Naive thymus-derived CD8-positive, alpha-beta T cell (primary cell): ENCODE data around the gene DICER1. TPM values are rescaled to one million over a fixed set of nuclear protein-coding genes. Genes with fewer than 3 reads are reported as not detected.

Experiments
- ATAC-seq, 2 donors: fragments of 150-1000 bp; cut with Tn5 transposase in 1 of 2; sonication (Bioruptor Pico), chemical (Tn5 transposase) in 1 of 2; 1 replicate in 1 of 2; 2 replicates in 1 of 2; pipeline ENCODE4 v1.10.0; 2021; ENCODE audit warnings: mild to moderate bottlenecking in 2 of 2, moderate library complexity in 2 of 2
- POLR2A ChIA-PET: fragments of 350-600 bp; sonication (Branson Sonifier 250); formaldehyde crosslinking; loops from one replicate; lab custom pipeline; 2021; ENCODE audit warnings: antibody characterized with exemption; lab: Charles Lee
- DNase-seq, 10 donors: peaks; one replicate each; pipeline versions ENCODE4 v3.0.0 to v3.0.0-alpha.2; 2020 to 2022
- H3K27ac Mint-ChIP-seq, 10 donors: one replicate each; pipeline ENCODE4 v1.8.0; 2020 to 2022; ENCODE audit warnings: mild to moderate bottlenecking in 10 of 10, mixed read lengths in 10 of 10, moderate library complexity in 4 of 10, inconsistent platforms in 1 of 10
- H3K27me3 Mint-ChIP-seq, 5 donors: one replicate each; pipeline ENCODE4 v1.8.0; 2021 to 2022; ENCODE audit warnings: mixed read lengths in 5 of 5
- H3K36me3 Mint-ChIP-seq, 3 donors: one replicate each; pipeline ENCODE4 v1.8.0; 2020 to 2022; ENCODE audit warnings: mixed read lengths in 3 of 3, mild to moderate bottlenecking in 2 of 3, inconsistent platforms in 1 of 3
- H3K4me1 Mint-ChIP-seq, 4 donors: one replicate each; pipeline ENCODE4 v1.8.0; 2021 to 2022; ENCODE audit warnings: mixed read lengths in 4 of 4
- H3K4me3 Mint-ChIP-seq, 10 donors: one replicate each; pipeline ENCODE4 v1.8.0; 2020 to 2022; ENCODE audit warnings: mild to moderate bottlenecking in 10 of 10, mixed read lengths in 10 of 10, moderate library complexity in 6 of 10, inconsistent platforms in 1 of 10
- H3K9me3 Mint-ChIP-seq, 9 donors: one replicate each; pipeline ENCODE4 v1.8.0; 2020 to 2022; ENCODE audit warnings: mixed read lengths in 9 of 9, mild to moderate bottlenecking in 3 of 9, inconsistent platforms in 1 of 9, moderate library complexity in 1 of 9
- polyA plus RNA-seq, 3 donors: library from polyadenylated mRNA; unstranded; fragments of 300-500 nt; fragmentation: Illumina TruSeq; gene quantifications; one replicate each; pipeline ENCODE4 v1.2.3, GENCODE V29; 2021
- total RNA-seq, 8 experiments: library from RNA in 2 of 8; stranded (reverse) in 2 of 8; gene quantifications; one replicate each; pipeline ENCODE4 v1.2.3 and lab custom pipeline; 2021 to 2026

DICER1 gene
- total and polyA plus RNA-seq, 5 experiments from 2014 or later, result 9.4 to 68.2 (median 10.1) TPM

DNA sequence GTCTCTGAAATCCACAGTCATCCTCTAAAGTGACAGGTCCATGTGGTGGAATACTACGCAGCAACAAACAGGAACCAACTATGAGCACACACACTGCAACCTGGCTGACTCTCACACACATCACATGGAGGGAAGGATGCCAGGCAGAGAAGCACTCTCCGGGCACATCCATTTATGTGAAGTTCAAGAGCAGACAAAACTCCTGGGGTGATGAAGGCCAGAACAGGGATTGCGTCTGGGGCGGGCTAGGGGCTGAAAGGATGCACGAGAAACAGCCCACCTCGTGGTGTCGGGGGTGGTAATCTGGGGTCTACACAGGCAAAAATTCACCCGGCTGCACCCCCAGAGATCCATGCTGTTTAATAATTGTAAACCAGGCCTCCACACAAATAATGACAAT lies 100.2 kb downstream of the DICER1 start:
- Mint-ChIP-seq H3K9me3 (no peaks in the 10 kb centered on the region), H3K27me3 (no peaks in the 10 kb centered on the region), H3K27ac (peak overlapping the region in 1 of 10 donors; percentile 17), H3K4me1 (peaks cover 0 to 10% (median 1%) of the 10 kb centered on the region in 4 donors), H3K36me3 (no peaks in the 10 kb centered on the region), H3K4me3 (no peak overlapping the region)
- ATAC-seq (no peak), DNase-seq (no peak)
- POLR2A ChIA-PET, result no interaction called here

DNA sequence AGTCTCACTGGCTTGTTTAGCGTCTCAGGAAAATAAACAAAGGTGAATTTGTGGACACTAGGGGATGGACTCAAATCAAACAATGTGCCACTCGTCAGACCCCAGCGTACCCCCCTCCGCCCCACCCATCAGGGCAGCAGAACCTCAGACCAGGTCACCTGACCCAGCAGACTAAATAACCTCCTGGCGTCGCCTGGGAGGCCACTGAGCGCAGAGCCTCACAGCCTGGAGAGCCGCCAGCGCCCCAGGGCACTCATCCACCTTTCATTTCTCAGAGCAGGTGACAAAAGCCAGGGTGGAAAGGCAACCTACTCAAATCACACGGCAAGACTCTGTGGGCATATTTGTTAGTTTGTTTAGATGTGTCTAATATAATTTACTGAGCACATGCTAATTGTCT lies 100.9 kb downstream of the DICER1 start:
- Mint-ChIP-seq H3K27ac (peak overlapping the region in 1 of 10 donors; percentile 17), H3K4me1 (peaks cover 0 to 10% (median 1%) of the 10 kb centered on the region in 4 donors), H3K4me3 (no peak overlapping the region), H3K36me3 (no peaks in the 10 kb centered on the region), H3K27me3 (no peaks in the 10 kb centered on the region), H3K9me3 (no peaks in the 10 kb centered on the region)
- ATAC-seq, result no peak
- POLR2A ChIA-PET, result no interaction called here
- DNase-seq, result no peak

DNA sequence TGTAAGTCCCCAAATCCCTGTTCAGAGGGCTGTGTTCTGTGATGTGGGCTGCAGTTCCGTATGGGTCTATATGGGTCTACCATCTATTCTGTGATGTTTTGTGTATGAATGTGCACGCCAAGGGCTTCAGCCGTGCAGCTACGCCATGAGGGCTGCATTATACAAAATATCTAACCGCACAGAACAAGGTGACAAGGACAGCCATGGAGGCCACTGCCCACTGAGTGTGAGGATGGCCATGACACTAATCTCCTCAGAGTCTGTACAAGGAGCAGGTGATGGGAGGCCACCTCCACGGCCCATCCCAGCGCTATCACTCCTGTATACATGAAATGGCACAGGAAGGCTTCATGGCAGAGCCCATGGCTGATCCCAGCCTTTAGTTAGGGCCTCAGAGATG lies 102.0 kb downstream of the DICER1 start:
- Mint-ChIP-seq H3K9me3 (no peaks in the 10 kb centered on the region), H3K36me3 (no peaks in the 10 kb centered on the region), H3K4me1 (peaks cover 0 to 10% (median 1%) of the 10 kb centered on the region in 4 donors), H3K4me3 (no peak overlapping the region), H3K27me3 (no peaks in the 10 kb centered on the region), H3K27ac (no peak overlapping the region)
- DNase-seq (no peak), ATAC-seq (no peak)
- POLR2A ChIA-PET, result no interaction called here

DNA sequence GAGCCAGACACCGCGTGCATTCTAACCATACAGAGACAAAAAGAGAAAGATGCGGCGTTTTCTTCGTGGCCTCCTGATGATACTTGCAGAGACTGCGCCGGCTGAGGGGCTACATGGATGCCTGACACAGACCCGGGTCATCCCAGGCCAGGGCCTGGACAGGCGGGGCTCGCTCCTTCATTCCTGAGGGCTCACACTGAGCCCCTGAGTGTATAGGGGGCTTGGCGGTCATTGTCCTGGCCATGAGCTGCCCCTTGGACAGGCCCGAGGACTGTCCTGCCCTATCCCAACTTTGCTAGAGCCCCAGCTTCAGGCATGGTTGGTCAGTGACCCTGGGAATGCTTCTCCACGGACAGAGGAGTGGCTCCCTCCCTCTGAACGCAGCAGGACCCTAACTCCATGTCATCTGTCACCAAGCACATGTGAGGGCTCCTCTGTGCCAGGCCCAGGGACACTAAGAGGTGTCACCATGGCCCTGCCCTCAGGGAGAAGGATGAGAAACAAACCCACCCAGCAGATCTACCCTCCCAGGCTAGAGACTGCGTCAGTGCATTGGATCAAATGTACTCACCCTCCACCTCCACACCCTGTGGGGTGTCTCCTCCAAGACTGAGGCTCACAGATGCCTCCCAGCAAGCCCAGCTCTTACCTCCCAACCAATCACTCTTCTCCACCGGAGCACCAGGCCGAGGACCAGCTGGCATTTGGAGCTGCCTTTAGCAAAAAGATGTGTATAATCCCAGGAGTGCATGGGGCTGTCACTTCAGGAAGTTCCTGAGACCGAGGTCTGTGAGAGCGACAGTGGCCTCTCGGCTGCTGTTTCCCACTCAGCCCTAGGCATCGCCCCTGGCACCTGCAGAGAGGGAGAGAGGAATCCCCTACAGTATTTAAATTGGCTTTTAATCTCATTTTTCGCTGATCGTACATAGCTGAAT lies 102.7 kb downstream of the DICER1 start:
- H3K36me3 Mint-ChIP-seq, result no peaks in the 10 kb centered on the region
- no peak for DNase-seq

DNA sequence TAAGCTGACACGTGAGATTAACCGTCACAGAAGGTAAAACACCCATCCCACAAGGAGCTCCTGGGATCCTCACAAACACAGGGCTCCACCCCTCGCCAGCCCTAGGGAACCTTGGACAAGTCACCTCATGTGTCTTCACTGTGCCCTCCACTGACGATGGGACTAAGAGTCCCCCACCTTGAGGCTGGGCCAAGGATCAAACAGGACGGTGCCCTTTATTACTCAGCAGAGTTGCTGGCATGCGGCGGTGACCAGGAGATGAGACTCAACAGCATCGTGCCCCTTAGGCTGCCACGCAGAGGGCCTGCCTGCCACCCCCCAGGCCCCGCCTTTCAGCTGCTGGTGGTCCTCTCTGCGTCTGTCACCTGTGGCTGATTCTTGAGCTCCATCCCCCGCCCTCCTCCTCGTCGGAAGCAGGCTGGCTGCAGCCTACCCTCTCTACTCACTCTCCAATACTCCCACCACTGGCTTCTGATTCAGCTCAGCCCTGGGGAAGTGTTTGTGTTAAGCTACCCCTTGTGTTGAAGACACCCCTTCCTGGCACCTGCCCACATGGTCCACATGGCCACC lies 105.2 kb downstream of the DICER1 start:
- no peak for ATAC-seq
- Mint-ChIP-seq H3K36me3 (no peaks in the 10 kb centered on the region), H3K27me3 (peaks cover 0 to 18% (median 11%) of the 10 kb centered on the region in 5 donors), H3K27ac (no peak overlapping the region), H3K4me3 (no peak overlapping the region), H3K4me1 (peaks cover 0 to 2% (median 0%) of the 10 kb centered on the region in 4 donors), H3K9me3 (no peaks in the 10 kb centered on the region)
- DNase-seq, result no peak
- POLR2A ChIA-PET, result interaction anchor here (0.7 kb wide), 1 partner anchor 53 kb away, joined by 3 read pairs; no protein-coding TSS in a partner anchor

More for the DNA sequence above, 102.7 kb downstream of the DICER1 start:
- POLR2A ChIA-PET, result no interaction called here
- H3K27ac Mint-ChIP-seq, result no peak overlapping the region
- no peak overlapping the region for H3K4me3 Mint-ChIP-seq
- H3K4me1 Mint-ChIP-seq, result peaks cover 0 to 10% (median 1%) of the 10 kb centered on the region in 4 donors
- no peaks in the 10 kb centered on the region for H3K9me3 Mint-ChIP-seq
- no peak for ATAC-seq
- peaks cover 0 to 5% (median 1%) of the 10 kb centered on the region in 5 donors for H3K27me3 Mint-ChIP-seq

DNA sequence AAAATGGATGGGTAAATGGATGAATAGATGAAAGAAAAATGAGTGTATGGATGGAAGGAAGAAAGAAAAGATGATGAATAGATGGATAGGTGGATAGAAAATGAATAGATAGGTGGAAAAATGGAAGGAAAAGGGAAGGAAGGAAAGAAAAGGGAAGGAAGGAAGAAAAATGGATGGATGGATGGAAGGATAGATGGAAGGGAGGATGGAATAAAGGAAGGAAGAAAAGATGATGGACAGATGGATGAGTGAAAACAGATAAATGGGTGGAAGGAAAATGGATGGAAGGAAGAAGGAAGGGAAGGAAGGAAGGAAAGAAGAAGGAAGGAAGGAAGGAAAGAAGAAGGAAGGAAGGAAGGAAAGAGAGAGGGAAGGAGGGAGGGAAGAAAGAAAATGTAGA lies 107.4 kb downstream of the DICER1 start:
- no peak overlapping the region for H3K27ac Mint-ChIP-seq

DNA sequence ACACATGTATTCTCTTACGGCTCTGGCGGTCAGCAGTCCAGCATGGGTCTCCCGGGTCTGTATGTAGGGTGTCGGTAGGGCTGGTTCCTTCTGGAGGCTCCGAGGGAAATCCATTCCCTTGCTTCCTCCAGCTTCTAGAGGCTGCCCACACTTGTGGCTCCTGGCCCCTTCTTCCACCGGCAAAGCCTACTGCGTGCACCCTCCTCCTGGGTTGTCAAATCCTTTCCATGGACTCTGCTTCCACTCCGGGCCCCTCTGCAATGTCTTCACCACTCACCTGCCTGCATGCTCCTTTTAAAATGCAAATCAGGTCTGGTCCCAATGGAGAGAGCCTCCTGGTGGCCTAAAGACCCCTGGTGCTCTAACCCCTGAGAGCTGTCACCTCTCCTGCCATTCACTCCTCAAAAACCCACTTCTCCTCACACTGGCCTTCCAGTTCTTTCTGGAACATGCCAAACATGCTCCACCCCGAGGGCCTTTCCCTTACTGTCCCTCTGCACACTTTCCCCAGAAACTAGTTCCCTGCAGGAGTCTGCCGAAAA lies 108.5 kb downstream of the DICER1 start:
- H3K27me3 Mint-ChIP-seq, result peaks cover 1 to 28% (median 17%) of the 10 kb centered on the region in 5 donors
- H3K4me3 Mint-ChIP-seq, result no peak overlapping the region
- ATAC-seq (no peak), DNase-seq (no peak)
- POLR2A ChIA-PET, result no interaction called here
- H3K9me3 Mint-ChIP-seq, result no peaks in the 10 kb centered on the region
- peaks cover 0 to 2% (median 0%) of the 10 kb centered on the region in 4 donors for H3K4me1 Mint-ChIP-seq
- no peak overlapping the region for H3K27ac Mint-ChIP-seq
- no peaks in the 10 kb centered on the region for H3K36me3 Mint-ChIP-seq

More for the DNA sequence above, 107.4 kb downstream of the DICER1 start:
- POLR2A ChIA-PET, result no interaction called here
- no peak overlapping the region for H3K4me3 Mint-ChIP-seq
- DNase-seq (no peak), ATAC-seq (no peak)
- peaks cover 0 to 2% (median 0%) of the 10 kb centered on the region in 4 donors for H3K4me1 Mint-ChIP-seq
- H3K9me3 Mint-ChIP-seq, result no peaks in the 10 kb centered on the region
- peaks cover 1 to 28% (median 14%) of the 10 kb centered on the region in 5 donors for H3K27me3 Mint-ChIP-seq
- no peaks in the 10 kb centered on the region for H3K36me3 Mint-ChIP-seq

DNA sequence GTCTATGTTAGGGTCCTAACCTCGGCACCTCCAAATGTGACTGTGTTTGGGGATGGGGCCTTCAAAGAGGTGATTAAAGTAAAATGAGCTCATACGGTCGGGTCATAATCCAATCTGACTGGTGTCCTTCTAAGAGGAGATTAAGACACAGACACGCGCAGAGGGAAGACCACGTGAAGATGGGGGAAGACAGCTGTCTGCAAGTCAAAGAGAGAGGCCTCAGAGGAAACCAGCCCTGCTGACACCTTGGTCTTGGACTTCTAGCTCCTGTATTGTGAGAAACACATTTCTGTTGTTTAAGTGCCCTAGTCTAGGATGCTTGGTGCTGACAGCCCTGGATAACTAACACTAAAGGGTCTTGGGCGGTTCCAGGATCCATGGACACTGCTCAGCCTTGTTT lies 109.6 kb downstream of the DICER1 start:
- H3K27ac Mint-ChIP-seq, result no peak overlapping the region
- POLR2A ChIA-PET, result no interaction called here
- no peaks in the 10 kb centered on the region for H3K36me3 Mint-ChIP-seq
- no peak overlapping the region for H3K4me3 Mint-ChIP-seq
- peaks cover 1 to 28% (median 20%) of the 10 kb centered on the region in 5 donors for H3K27me3 Mint-ChIP-seq
- H3K9me3 Mint-ChIP-seq, result no peaks in the 10 kb centered on the region
- DNase-seq, result no peak
- no peak for ATAC-seq
- H3K4me1 Mint-ChIP-seq, result peaks cover 0 to 2% (median 0%) of the 10 kb centered on the region in 4 donors

DNA sequence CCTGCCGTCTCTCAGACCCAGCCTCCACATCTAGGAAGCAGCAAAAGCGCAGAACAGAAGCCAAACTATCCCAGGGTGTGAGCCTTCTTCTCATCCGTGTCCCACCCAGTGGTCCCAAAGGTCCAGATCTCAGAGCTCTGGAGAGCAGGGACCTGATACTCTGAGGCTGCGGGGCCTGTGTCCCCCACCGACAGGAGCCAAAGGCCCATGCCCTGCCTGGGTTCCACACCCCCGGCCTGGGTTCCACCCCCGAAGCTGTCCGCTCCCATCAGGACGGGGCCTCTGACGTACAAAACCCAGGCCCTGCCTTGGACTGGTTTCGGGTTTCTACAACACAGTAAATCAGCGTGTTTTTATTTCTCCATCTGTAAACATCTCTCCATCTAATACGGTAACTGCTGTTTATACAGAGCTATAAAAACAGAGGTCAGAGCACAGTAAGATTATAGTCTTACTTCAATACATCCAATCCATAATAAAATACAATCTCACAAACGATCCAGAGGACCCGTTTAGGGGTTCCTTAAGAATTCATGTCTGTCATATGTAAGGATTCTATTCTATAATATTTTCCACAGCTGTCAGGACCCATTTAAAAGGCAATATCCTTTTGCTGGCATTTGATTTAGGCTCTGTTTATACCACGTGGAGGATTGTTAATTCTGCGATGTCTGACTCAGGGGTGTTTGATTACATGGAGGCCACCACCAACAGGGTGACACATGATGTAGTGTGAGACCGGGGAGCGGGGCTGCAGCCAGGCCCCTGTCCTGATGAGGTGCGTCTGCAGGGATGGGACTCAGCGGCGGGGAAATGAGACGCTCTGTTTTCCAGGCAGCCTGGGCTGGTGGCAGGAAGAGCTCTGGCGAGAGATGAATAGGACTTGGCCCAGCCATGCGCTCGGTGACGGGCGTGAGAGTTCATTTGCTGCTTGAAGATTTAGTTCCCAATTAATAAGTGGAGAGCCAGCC lies 110.3 kb downstream of the DICER1 start:
- Mint-ChIP-seq H3K27me3 (peaks cover 1 to 36% (median 22%) of the 10 kb centered on the region in 5 donors), H3K36me3 (no peaks in the 10 kb centered on the region), H3K4me3 (no peak overlapping the region), H3K9me3 (no peaks in the 10 kb centered on the region), H3K4me1 (peaks cover 0 to 2% (median 0%) of the 10 kb centered on the region in 4 donors), H3K27ac (no peak overlapping the region)
- POLR2A ChIA-PET, result no interaction called here
- no peak for ATAC-seq
- DNase-seq, result no peak

DNA sequence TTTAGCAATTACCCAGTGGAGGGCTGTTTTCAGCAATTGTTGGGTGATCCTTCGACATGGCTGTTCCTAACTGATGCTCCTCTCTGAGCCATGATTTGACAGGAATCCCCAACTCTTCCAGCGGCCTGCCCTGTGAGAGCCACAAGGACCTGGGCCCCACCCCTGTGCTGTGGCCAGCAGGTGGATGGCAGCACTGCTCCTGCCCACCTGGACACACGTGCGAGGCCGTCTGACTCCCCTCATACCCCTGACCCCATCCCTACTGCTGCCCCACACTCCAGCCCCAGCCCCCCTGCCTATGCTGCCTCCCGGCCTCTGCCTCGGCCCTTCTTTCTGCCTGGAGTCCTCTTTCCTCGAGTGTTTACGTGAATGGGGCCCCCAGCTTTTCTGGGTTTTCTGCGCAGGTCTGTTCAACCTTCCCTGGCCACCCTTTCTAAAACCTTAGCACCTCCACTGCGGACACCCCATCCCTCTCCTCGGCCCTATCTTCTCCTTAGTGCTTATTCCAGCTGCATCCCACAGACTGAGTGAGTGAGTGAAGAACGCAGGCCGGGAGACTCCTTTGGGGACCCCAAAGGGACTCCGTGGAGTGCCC lies 111.4 kb downstream of the DICER1 start:
- DNase-seq, result no peak
- H3K9me3 Mint-ChIP-seq, result no peaks in the 10 kb centered on the region
- ATAC-seq, result no peak
- no peaks in the 10 kb centered on the region for H3K36me3 Mint-ChIP-seq
- H3K27me3 Mint-ChIP-seq, result peaks cover 1 to 41% (median 26%) of the 10 kb centered on the region in 5 donors
- POLR2A ChIA-PET, result no interaction called here
- H3K4me1 Mint-ChIP-seq, result peaks cover 0 to 2% (median 0%) of the 10 kb centered on the region in 4 donors
- H3K4me3 Mint-ChIP-seq, result no peak overlapping the region
- H3K27ac Mint-ChIP-seq, result no peak overlapping the region

DNA sequence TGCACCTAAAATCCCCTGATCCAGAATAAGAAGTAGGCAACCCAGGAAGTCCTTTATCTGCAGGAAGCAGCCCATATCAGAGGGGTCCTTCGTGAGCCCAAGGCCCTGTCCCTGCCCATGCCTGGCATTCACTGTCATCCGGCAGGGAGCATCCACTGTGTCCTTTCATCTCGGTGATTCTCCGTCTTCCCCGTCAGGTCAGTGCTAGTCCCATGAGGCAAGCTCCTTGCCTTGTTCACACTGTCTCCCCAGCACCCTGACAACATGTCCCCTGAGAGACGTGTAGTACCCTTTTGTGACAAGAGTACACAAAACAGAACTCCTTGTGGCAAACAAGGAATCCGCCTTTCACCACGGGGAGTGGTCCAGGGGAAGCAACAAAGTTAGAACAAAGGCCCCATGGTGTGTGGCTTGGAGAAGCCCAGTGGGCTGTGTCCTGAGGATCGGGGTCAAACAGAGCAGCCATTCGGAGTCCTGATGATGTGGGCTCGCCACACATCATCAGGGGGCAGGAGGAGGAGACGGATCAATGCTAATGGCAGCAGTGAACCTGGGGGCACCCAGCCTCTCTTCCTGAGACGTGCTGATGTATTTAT lies 112.1 kb downstream of the DICER1 start:
- Mint-ChIP-seq H3K9me3 (no peaks in the 10 kb centered on the region), H3K4me1 (peaks cover 0 to 2% (median 0%) of the 10 kb centered on the region in 4 donors), H3K36me3 (no peaks in the 10 kb centered on the region), H3K27ac (no peak overlapping the region), H3K4me3 (no peak overlapping the region), H3K27me3 (peaks cover 1 to 46% (median 26%) of the 10 kb centered on the region in 5 donors)
- POLR2A ChIA-PET, result no interaction called here
- ATAC-seq (no peak), DNase-seq (no peak)
